Superior temporal gyrus (tissue), 1 donor: Measurements from ENCODE around the gene DNER.
"Not testable (repeated sequence)": the region's sequence is repeated elsewhere in the genome, so short reads cannot be mapped to it uniquely, and the experiment has no call there.

Source experiments
- DNase-seq: peaks from one replicate; pipeline ENCODE4 v3.0.0-alpha.2; 2016; ENCODE audit errors: extremely low spot score

DNER gene

GRCh38 chr2:229714080-229714735, at the start of gene DNER:
DNER (minus strand) TSS chr2:229714555; CDS start chr2:229714423, 132 bp downstream.
- DNase-seq = peak; percentile 71

GRCh38 chr2:229761663-229762062, 47.3 kb upstream of the DNER start:
- no peak for DNase-seq

GRCh38 chr2:229757462-229757861, 43.1 kb upstream of the DNER start:
- DNase-seq = not testable (repeated sequence)

GRCh38 chr2:229752970-229753729, 38.8 kb upstream of the DNER start:
- no peak for DNase-seq

- DNase-seq = no peak
These were observed 35.4 kb upstream of the DNER start for GRCh38 chr2:229749779-229750178.

- DNase-seq = no peak
These were observed 34.6 kb upstream of the DNER start for GRCh38 chr2:229748950-229749349.

- not testable (repeated sequence) for DNase-seq
These were observed 28.3 kb upstream of the DNER start for GRCh38 chr2:229742691-229743090.

GRCh38 chr2:229740279-229740678, 25.9 kb upstream of the DNER start:
- DNase-seq = no peak

- no peak for DNase-seq
These were observed 23.8 kb upstream of the DNER start for GRCh38 chr2:229738024-229738625.

- DNase-seq = no peak
These were observed 20.1 kb upstream of the DNER start for GRCh38 chr2:229734410-229734809.

- DNase-seq = no peak
These were observed 19.4 kb upstream of the DNER start for GRCh38 chr2:229733611-229734245.

GRCh38 chr2:229732897-229733296, 18.5 kb upstream of the DNER start:
- DNase-seq = no peak

GRCh38 chr2:229731916-229732315, 17.6 kb upstream of the DNER start:
- no peak for DNase-seq

GRCh38 chr2:229731363-229731762, 17.0 kb upstream of the DNER start:
- no peak for DNase-seq

- DNase-seq = no peak
These were observed 14.0 kb upstream of the DNER start for GRCh38 chr2:229728370-229728769.

- no peak for DNase-seq
These were observed 12.3 kb upstream of the DNER start for GRCh38 chr2:229726643-229727042.

- DNase-seq = no peak
These were observed 11.6 kb upstream of the DNER start for GRCh38 chr2:229725716-229726574.

- DNase-seq = not testable (repeated sequence)
These were observed 8.8 kb upstream of the DNER start for GRCh38 chr2:229723192-229723591.

GRCh38 chr2:229719926-229720647, 5.7 kb upstream of the DNER start:
- no peak for DNase-seq

- DNase-seq = no peak
These were observed 3.7 kb upstream of the DNER start for GRCh38 chr2:229718057-229718456.
